ENCODE data around the gene ANKRD9. TPM values are rescaled to one million over a fixed set of nuclear protein-coding genes. Genes with fewer than 3 reads are reported as not detected.

ANKRD9 gene
- total RNA-seq, 1 donor from 2014 or later, result 9.4 TPM

DNA sequence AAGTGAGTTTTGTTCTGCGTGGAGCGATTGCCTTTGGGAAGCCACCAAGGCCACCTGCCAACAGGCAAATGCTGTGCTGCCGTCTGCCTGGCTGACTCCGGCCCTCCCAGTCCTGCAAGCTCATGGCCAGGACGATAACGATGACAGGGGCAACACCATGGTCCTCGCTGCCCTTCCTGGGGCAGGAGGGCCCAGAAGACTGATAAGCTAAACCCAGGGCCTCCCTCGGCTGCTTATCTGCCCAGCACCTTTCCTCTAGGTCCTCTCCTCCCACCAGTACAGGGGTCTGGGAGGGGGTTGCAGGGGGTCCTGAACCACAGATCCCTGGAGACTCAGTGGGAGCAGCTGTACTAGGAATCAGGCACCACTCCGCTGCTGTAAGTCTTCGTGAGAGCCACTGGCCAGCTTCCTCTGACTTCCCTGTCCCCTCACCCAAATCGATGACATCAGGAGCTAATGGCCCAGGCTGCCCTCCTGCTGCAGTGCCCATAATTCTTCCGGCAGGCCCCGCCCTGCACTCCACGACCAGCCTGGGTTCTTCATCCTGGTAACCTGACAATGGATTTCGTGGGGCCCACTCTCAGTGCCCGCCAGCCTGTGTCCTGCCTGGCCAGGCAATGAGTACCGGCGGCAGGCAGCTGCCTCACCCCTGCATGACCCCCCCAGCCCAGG lies 5.1 kb downstream of the ANKRD9 start:
- peaks cover 53 to 67% (median 67%) of the 10 kb centered on the region in 3 donors for H3K4me1 ChIP-seq (ENCODE audit: control insufficient read depth in 3 of 3, insufficient read depth in 3 of 3, low read length in 3 of 3)
- peak overlapping the region; percentile 58 for H3K27ac ChIP-seq (ENCODE audit: low read depth, low read length)
- no peaks in the 10 kb centered on the region for H3K27me3 ChIP-seq (ENCODE audit: control insufficient read depth in 3 of 3, insufficient read depth in 3 of 3, low read length in 3 of 3)
- peak overlapping the region in 1 of 3 donors; percentile 52 for H3K4me3 ChIP-seq (ENCODE audit: low read length in 3 of 3)
- H3K9ac ChIP-seq (ENCODE audit: low read depth in 1 of 3, low read length in 3 of 3), result peak overlapping the region; percentile 14 to 84 (median 43)
- no peaks in the 10 kb centered on the region for H3K9me3 ChIP-seq (ENCODE audit: control insufficient read depth in 3 of 3, low read length in 3 of 3)
- H3K36me3 ChIP-seq (ENCODE audit: control insufficient read depth in 3 of 3, insufficient read depth in 3 of 3, low read length in 3 of 3), result peaks cover 7 to 26% (median 16%) of the 10 kb centered on the region in 3 donors

DNA sequence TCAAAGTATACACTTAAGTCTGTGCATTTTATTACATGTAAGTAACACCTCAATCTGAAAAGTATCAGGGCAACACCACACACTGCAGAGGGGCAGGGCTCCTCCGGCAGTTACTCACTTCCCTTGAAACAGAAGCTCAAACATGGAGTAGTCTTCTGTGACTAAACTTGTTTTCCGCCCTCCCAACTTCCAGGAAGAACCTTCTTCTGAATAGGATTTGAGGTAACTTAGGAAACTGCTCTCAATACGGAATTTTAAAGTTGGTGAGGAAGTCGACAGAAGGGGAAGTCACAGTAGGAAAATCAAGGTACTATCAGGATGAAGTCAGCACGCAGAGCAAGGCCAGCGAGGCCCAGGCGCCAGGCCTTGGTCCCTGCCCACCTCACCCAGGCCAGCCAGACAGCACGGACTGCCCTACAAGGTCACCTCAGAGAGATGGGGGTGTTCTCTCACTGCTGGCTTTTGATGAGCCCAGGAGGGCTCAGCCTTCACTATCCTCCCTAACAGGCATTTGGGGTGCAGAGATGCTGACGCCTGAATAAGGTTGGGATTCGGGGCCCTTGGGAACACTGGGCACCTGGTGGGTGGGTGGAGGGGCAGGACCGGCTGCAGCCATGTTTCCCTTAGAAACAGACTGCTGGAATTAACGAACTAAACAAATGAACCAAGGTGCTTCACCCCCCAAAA lies 5.8 kb downstream of the ANKRD9 start:
- H3K4me3 ChIP-seq (ENCODE audit: low read length in 3 of 3), result peak overlapping the region in 1 of 3 donors; percentile 52
- H3K36me3 ChIP-seq (ENCODE audit: control insufficient read depth in 3 of 3, insufficient read depth in 3 of 3, low read length in 3 of 3), result peaks cover 10 to 28% (median 18%) of the 10 kb centered on the region in 3 donors
- no peaks in the 10 kb centered on the region for H3K27me3 ChIP-seq (ENCODE audit: control insufficient read depth in 3 of 3, insufficient read depth in 3 of 3, low read length in 3 of 3)
- no peaks in the 10 kb centered on the region for H3K9me3 ChIP-seq (ENCODE audit: control insufficient read depth in 3 of 3, low read length in 3 of 3)
- H3K27ac ChIP-seq (ENCODE audit: low read depth, low read length), result peak overlapping the region; percentile 58
- H3K4me1 ChIP-seq (ENCODE audit: control insufficient read depth in 3 of 3, insufficient read depth in 3 of 3, low read length in 3 of 3), result peaks cover 60 to 71% (median 70%) of the 10 kb centered on the region in 3 donors
- peak overlapping the region; percentile 28 to 84 (median 43) for H3K9ac ChIP-seq (ENCODE audit: low read depth in 1 of 3, low read length in 3 of 3)

DNA sequence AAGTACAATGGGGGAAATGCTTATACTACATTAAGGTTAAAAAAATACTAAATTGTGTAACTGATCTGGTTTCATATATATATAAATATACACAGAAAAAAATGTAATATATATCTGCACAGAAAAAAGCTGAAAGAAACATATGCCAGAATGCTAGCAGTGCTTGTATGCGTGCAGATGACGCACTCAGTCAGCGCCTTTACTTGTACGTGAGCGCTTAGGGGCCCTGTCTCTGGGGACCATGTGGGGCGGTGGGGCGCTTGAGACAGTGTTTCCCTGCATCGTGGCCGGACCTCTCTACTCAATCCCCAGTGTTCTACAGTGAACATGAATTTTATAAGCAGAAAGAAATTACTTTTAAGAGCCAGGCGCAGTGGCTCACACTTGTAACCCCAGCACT lies 7.0 kb downstream of the ANKRD9 start:
- Histone ChIP-seq H3K36me3 (ENCODE audit: control insufficient read depth in 3 of 3, insufficient read depth in 3 of 3, low read length in 3 of 3) (peaks cover 21 to 27% (median 27%) of the 10 kb centered on the region in 3 donors), H3K27me3 (ENCODE audit: control insufficient read depth in 3 of 3, insufficient read depth in 3 of 3, low read length in 3 of 3) (no peaks in the 10 kb centered on the region), H3K4me3 (ENCODE audit: low read length in 3 of 3) (no peak overlapping the region), H3K9me3 (ENCODE audit: control insufficient read depth in 3 of 3, low read length in 3 of 3) (no peaks in the 10 kb centered on the region), H3K9ac (ENCODE audit: low read depth in 1 of 3, low read length in 3 of 3) (no peak overlapping the region), H3K27ac (ENCODE audit: low read depth, low read length) (no peak overlapping the region), H3K4me1 (ENCODE audit: control insufficient read depth in 3 of 3, insufficient read depth in 3 of 3, low read length in 3 of 3) (peaks cover 64 to 75% (median 73%) of the 10 kb centered on the region in 3 donors)

DNA sequence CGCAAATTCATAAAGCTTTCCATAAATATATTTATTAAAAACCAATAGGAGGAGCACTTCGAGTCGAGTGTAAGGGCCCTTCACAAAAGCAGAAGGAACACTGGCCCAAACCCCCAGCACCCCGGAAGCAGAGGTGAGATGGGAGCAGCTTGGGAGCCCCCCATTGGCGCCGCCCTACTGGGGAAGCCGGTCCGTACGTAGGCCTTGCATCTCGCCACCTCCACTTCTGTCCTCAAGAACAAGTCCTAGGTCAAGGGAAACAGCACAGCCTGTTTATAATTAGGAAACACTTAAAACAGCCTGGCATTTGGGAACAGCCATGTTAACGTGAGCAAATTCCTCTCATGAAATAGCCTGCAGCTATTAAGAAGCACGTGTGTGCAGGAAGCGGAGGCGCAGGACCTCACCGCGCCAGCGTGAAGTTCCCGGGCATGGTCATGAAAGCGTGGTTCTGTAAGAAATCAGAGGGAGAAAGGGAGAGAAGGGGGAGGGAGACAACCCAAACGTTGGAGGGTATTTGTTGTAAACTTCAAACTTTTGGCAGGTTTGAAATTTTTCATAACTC lies 7.7 kb downstream of the ANKRD9 start:
- peaks cover 64 to 81% (median 81%) of the 10 kb centered on the region in 3 donors for H3K4me1 ChIP-seq (ENCODE audit: control insufficient read depth in 3 of 3, insufficient read depth in 3 of 3, low read length in 3 of 3)
- peaks cover 21 to 25% (median 23%) of the 10 kb centered on the region in 3 donors for H3K36me3 ChIP-seq (ENCODE audit: control insufficient read depth in 3 of 3, insufficient read depth in 3 of 3, low read length in 3 of 3)
- H3K9me3 ChIP-seq (ENCODE audit: control insufficient read depth in 3 of 3, low read length in 3 of 3), result no peaks in the 10 kb centered on the region
- peak overlapping the region in 1 of 3 donors; percentile 54 for H3K9ac ChIP-seq (ENCODE audit: low read depth in 1 of 3, low read length in 3 of 3)
- H3K27ac ChIP-seq (ENCODE audit: low read depth, low read length), result no peak overlapping the region
- no peaks in the 10 kb centered on the region for H3K27me3 ChIP-seq (ENCODE audit: control insufficient read depth in 3 of 3, insufficient read depth in 3 of 3, low read length in 3 of 3)
- H3K4me3 ChIP-seq (ENCODE audit: low read length in 3 of 3), result no peak overlapping the region

DNA sequence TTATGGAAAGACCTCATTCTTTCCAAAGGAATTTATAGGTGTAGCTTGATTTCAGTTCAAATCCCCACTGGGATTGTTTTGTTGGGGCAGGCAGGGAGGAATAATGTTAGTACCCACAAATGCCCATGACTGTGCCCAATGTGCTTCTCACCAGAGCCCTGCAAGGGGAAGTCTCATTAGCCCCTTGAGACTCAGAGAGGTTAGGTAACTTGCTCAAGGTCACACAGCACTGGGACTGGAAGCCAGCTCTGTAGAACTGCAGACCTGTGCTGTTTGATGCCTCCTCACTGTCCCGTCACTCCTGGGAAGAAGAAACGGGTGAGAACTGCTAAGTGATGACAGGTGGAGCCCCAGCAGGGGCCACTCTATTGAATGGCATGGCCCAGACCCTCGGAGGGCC lies 8.9 kb downstream of the ANKRD9 start:
- peaks cover 54 to 75% (median 72%) of the 10 kb centered on the region in 3 donors for H3K4me1 ChIP-seq (ENCODE audit: control insufficient read depth in 3 of 3, insufficient read depth in 3 of 3, low read length in 3 of 3)
- peaks cover 14 to 20% (median 14%) of the 10 kb centered on the region in 3 donors for H3K36me3 ChIP-seq (ENCODE audit: control insufficient read depth in 3 of 3, insufficient read depth in 3 of 3, low read length in 3 of 3)
- H3K9ac ChIP-seq (ENCODE audit: low read depth in 1 of 3, low read length in 3 of 3), result peak overlapping the region; percentile 73 to 90 (median 80)
- peak overlapping the region; percentile 97 for H3K27ac ChIP-seq (ENCODE audit: low read depth, low read length)
- H3K4me3 ChIP-seq (ENCODE audit: low read length in 3 of 3), result peak overlapping the region; percentile 57 to 72 (median 62)
- H3K27me3 ChIP-seq (ENCODE audit: control insufficient read depth in 3 of 3, insufficient read depth in 3 of 3, low read length in 3 of 3), result no peaks in the 10 kb centered on the region
- no peaks in the 10 kb centered on the region for H3K9me3 ChIP-seq (ENCODE audit: control insufficient read depth in 3 of 3, low read length in 3 of 3)

DNA sequence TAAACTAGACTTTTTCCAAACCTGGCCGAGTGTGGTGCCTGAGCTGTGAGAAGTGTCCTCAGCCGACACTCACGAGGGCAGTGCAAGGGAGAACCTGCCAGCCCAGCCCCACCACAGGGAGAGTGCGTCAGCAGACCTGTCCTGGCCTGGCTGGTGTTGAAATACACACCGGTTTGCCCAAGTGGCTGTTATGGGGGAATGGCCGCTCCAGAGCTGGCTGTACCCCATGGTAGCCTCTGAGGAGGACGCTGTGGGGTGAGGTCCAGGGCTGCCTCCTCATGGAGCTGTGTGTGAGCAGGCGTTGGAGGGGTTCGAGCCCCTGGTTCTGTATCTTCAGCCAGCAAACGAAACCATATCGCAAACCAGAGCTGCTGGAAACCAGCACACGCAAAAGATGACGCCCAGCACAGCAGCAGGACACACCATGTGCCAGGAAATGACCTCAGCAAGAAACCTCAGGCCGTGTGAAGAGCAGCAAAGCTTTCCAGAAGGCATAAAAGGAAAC lies 9.4 kb downstream of the ANKRD9 start:
- Histone ChIP-seq H3K4me3 (ENCODE audit: low read length in 3 of 3) (peak overlapping the region; percentile 57 to 72 (median 62)), H3K9ac (ENCODE audit: low read depth in 1 of 3, low read length in 3 of 3) (peak overlapping the region; percentile 73 to 90 (median 80)), H3K4me1 (ENCODE audit: control insufficient read depth in 3 of 3, insufficient read depth in 3 of 3, low read length in 3 of 3) (peaks cover 49 to 70% (median 67%) of the 10 kb centered on the region in 3 donors), H3K9me3 (ENCODE audit: control insufficient read depth in 3 of 3, low read length in 3 of 3) (no peaks in the 10 kb centered on the region), H3K27me3 (ENCODE audit: control insufficient read depth in 3 of 3, insufficient read depth in 3 of 3, low read length in 3 of 3) (no peaks in the 10 kb centered on the region), H3K36me3 (ENCODE audit: control insufficient read depth in 3 of 3, insufficient read depth in 3 of 3, low read length in 3 of 3) (peaks cover 12 to 15% (median 14%) of the 10 kb centered on the region in 3 donors), H3K27ac (ENCODE audit: low read depth, low read length) (peak overlapping the region; percentile 97)

DNA sequence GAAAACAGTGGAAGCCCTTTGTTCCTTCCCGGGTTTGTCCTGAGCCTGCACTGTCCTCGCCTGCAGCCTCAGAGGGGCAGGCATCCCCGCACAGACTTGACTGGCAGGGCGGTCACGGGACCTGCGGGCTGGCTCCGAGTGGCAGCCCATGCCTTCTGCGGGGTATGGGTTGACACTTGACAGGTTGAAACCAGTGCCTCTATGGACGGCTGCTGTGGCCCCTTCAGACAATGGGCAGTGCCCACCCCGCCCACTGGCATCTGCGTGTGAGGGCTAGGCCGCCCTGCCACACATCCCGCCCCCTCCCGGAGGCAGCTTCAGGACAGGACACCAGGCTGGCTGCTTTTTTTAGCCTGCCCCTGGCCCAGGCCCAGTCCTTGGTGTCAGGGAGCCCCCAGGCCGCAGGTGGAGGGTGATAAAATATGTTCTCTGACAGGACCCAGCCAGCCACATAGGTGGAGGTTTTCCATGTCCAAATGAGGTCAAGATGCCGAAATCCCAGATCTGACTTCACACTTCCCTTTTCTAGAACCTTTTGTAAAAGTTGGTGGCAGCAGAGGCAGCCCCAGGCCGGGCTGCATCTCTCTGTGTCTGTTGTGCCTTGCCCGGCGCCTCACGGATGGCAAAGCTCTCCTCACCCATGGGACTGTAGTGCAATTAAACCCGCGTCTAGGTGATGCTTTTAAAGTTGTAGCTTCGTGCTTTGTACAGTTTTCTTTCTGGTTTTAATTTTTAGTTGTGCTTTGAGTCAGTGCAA lies 10.0 kb downstream of the ANKRD9 start:
- Histone ChIP-seq H3K4me1 (ENCODE audit: control insufficient read depth in 3 of 3, insufficient read depth in 3 of 3, low read length in 3 of 3) (peaks cover 48 to 63% (median 61%) of the 10 kb centered on the region in 3 donors), H3K4me3 (ENCODE audit: low read length in 3 of 3) (peak overlapping the region in 2 of 3 donors; percentile 62 to 72), H3K9ac (ENCODE audit: low read depth in 1 of 3, low read length in 3 of 3) (peak overlapping the region; percentile 75 to 90 (median 80))

DNA sequence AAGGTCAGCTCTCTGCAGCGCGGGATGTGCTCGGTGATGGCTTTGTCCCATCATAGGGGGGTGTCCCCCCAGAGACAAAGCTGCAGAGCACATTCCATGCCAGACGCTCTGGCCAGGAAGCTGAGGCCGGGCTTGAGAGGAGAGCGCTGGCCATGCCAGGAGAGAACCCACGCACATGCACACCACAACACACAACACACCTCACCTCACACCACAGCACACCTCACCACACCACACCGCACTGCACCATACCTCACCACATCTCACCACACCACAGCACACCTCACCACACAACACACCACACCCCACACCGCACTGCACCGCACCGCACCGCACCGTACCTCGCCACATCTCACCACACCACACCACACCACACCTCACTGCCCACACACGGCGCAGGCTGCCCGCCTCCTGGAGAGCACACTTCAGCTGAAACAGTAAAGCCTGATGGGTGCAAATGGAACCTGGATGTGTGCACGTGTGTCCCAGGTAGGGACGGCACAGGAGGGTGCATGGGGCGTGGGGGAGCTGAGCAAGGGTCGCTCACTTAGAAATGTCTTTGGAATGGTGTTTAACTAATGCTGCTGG lies 10.8 kb downstream of the ANKRD9 start:
- peak overlapping the region; percentile 97 for H3K27ac ChIP-seq (ENCODE audit: low read depth, low read length)
- H3K27me3 ChIP-seq (ENCODE audit: control insufficient read depth in 3 of 3, insufficient read depth in 3 of 3, low read length in 3 of 3), result no peaks in the 10 kb centered on the region
- no peaks in the 10 kb centered on the region for H3K9me3 ChIP-seq (ENCODE audit: control insufficient read depth in 3 of 3, low read length in 3 of 3)
- H3K36me3 ChIP-seq (ENCODE audit: control insufficient read depth in 3 of 3, insufficient read depth in 3 of 3, low read length in 3 of 3), result peaks cover 12 to 14% (median 14%) of the 10 kb centered on the region in 3 donors
- H3K4me3 ChIP-seq (ENCODE audit: low read length in 3 of 3), result peak overlapping the region; percentile 14 to 67 (median 52)
- peak overlapping the region in 2 of 3 donors; percentile 33 to 90 for H3K9ac ChIP-seq (ENCODE audit: low read depth in 1 of 3, low read length in 3 of 3)
- H3K4me1 ChIP-seq (ENCODE audit: control insufficient read depth in 3 of 3, insufficient read depth in 3 of 3, low read length in 3 of 3), result peaks cover 40 to 55% (median 52%) of the 10 kb centered on the region in 3 donors

More for the DNA sequence above, 10.0 kb downstream of the ANKRD9 start:
- H3K27me3 ChIP-seq (ENCODE audit: control insufficient read depth in 3 of 3, insufficient read depth in 3 of 3, low read length in 3 of 3), result no peaks in the 10 kb centered on the region
- H3K36me3 ChIP-seq (ENCODE audit: control insufficient read depth in 3 of 3, insufficient read depth in 3 of 3, low read length in 3 of 3), result peaks cover 12 to 14% (median 14%) of the 10 kb centered on the region in 3 donors
- H3K27ac ChIP-seq (ENCODE audit: low read depth, low read length), result peak overlapping the region; percentile 97
- H3K9me3 ChIP-seq (ENCODE audit: control insufficient read depth in 3 of 3, low read length in 3 of 3), result no peaks in the 10 kb centered on the region
